Measurements from ENCODE around the gene ATXN10.

GRCh38 chr22:45887202-45888131, 215.8 kb downstream of the ATXN10 start:
- TF ChIP-seq CTCF (conservative IDR thresholded peaks at IDR 0.05; ENCODE audit: low read depth in 2 of 2) (no peak), CREB1 (CRISPR knock-in tag; IDR thresholded peaks at IDR 0.05; ENCODE audit: low read depth) (no peak), NANOG (IDR thresholded peaks at IDR 0.05; ENCODE audit: borderline replicate concordance) (no peak), POLR2AphosphoS5 (IDR thresholded peaks at IDR 0.05; ENCODE audit: low read depth) (no peak), REST (IDR thresholded peaks at IDR 0.05; ENCODE audit: unreplicated experiment) (no peak), EZH2 (IDR thresholded peaks at IDR 0.05; ENCODE audit: low read depth, unreplicated experiment) (no peak), ZNF462 (CRISPR knock-in tag; IDR thresholded peaks at IDR 0.05) (no peak), STAT1 (IDR thresholded peaks at IDR 0.05; ENCODE audit: unreplicated experiment) (no peak), EZH2phosphoT487 (IDR thresholded peaks at IDR 0.05; ENCODE audit: unreplicated experiment) (no peak), ETS1 (IDR thresholded peaks at IDR 0.05) (no peak), ZNF331 (CRISPR knock-in tag; IDR thresholded peaks at IDR 0.05; ENCODE audit: low read depth) (no peak), JUNB (IDR thresholded peaks at IDR 0.05; ENCODE audit: unreplicated experiment) (no peak), ZNF114 (CRISPR knock-in tag; IDR thresholded peaks at IDR 0.05) (no peak)

All from GM23338 (cell line).